ENCODE results near the gene KIAA1614.

GRCh38 chr1:180936110-180937011, 23.7 kb downstream of the KIAA1614 start:
- TF ChIP-seq, protein P1, sequence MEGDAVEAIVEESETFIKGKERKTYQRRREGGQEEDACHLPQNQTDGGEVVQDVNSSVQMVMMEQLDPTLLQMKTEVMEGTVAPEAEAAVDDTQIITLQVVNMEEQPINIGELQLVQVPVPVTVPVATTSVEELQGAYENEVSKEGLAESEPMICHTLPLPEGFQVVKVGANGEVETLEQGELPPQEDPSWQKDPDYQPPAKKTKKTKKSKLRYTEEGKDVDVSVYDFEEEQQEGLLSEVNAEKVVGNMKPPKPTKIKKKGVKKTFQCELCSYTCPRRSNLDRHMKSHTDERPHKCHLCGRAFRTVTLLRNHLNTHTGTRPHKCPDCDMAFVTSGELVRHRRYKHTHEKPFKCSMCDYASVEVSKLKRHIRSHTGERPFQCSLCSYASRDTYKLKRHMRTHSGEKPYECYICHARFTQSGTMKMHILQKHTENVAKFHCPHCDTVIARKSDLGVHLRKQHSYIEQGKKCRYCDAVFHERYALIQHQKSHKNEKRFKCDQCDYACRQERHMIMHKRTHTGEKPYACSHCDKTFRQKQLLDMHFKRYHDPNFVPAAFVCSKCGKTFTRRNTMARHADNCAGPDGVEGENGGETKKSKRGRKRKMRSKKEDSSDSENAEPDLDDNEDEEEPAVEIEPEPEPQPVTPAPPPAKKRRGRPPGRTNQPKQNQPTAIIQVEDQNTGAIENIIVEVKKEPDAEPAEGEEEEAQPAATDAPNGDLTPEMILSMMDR (IDR thresholded peaks at IDR 0.05), result no peak
- TF ChIP-seq POLR2A (IDR thresholded peaks at IDR 0.05), result no peak

Measured in vagina (tissue), 2 donors.